Measurements from ENCODE around the gene RUFY3. TPM values are rescaled to one million over a fixed set of nuclear protein-coding genes. Genes with fewer than 3 reads are reported as not detected.

The RUFY3 gene
- total and polyA plus RNA-seq, 2 of the 13 experiments (the other 11 are each of a cell fraction or from before 2014, with no cell fraction given), result 17.9 to 25.3 TPM

GRCh38 chr4:70687821-70688794, 33.7 kb upstream of the RUFY3 start, which contains the start of gene UTP3 (continued):
- TF ChIP-seq RFXANK (CRISPR knock-in tag; IDR thresholded peaks at IDR 0.05), result no peak
- TF ChIP-seq NBN (conservative IDR thresholded peaks at IDR 0.05), result no peak
- 0 out of 2 replicates have a peak, but pooled peaks have one; percentile 68 for TF ChIP-seq FOXO4 (CRISPR knock-in tag; conservative IDR thresholded peaks at IDR 0.05)
- TF ChIP-seq IRF1 (CRISPR knock-in tag; IDR thresholded peaks at IDR 0.05; ENCODE audit: low read depth), result no peak
- peak; percentile 72 for TF ChIP-seq MLX (CRISPR knock-in tag; IDR thresholded peaks at IDR 0.05)
- TF ChIP-seq MATR3 (CRISPR knock-in tag; IDR thresholded peaks at IDR 0.05), result no peak
- peak; percentile 95 for TF ChIP-seq SMAD3 (CRISPR knock-in tag; IDR thresholded peaks at IDR 0.05)
- no peak for TF ChIP-seq ZNF577 (CRISPR knock-in tag; IDR thresholded peaks at IDR 0.05; ENCODE audit: borderline replicate concordance, low read depth)
- peak; percentile 63 for TF ChIP-seq MNT (IDR thresholded peaks at IDR 0.05)
- TF ChIP-seq ZNF343 (CRISPR knock-in tag; IDR thresholded peaks at IDR 0.05), result peak; percentile 45; the same call in 1 of the 2 replicates
- peak; percentile 94 for TF ChIP-seq ZNF367 (CRISPR knock-in tag; IDR thresholded peaks at IDR 0.05; ENCODE audit: borderline replicate concordance)
- no peak for TF ChIP-seq ATAD3A (CRISPR knock-in tag; IDR thresholded peaks at IDR 0.05)
- TF ChIP-seq ZNF180 (CRISPR knock-in tag; IDR thresholded peaks at IDR 0.05; ENCODE audit: borderline replicate concordance, low read depth), result no peak
- TF ChIP-seq NFIC (IDR thresholded peaks at IDR 0.05; ENCODE audit: low read length), result 0 out of 2 replicates have a peak, but pooled peaks have one; percentile 68
- TF ChIP-seq DMAP1 (CRISPR knock-in tag; IDR thresholded peaks at IDR 0.05), result peak; percentile 96
- peak; percentile 49; the same call in 1 of the 2 replicates for TF ChIP-seq SKIL (CRISPR knock-in tag; IDR thresholded peaks at IDR 0.05; ENCODE audit: borderline replicate concordance)
- peak; percentile 46; the same call in 1 of the 2 replicates for TF ChIP-seq PREB (CRISPR knock-in tag; IDR thresholded peaks at IDR 0.05)
- TF ChIP-seq ZBTB2 (CRISPR knock-in tag; IDR thresholded peaks at IDR 0.05; ENCODE audit: low read depth), result peak; percentile 87; the same call in 1 of the 2 replicates
